ENCODE measurements around the gene MAZ.
"Not testable (repeated sequence)": the region's sequence is repeated elsewhere in the genome, so short reads cannot be mapped to it uniquely, and the experiment has no call there.

The MAZ gene

DNA sequence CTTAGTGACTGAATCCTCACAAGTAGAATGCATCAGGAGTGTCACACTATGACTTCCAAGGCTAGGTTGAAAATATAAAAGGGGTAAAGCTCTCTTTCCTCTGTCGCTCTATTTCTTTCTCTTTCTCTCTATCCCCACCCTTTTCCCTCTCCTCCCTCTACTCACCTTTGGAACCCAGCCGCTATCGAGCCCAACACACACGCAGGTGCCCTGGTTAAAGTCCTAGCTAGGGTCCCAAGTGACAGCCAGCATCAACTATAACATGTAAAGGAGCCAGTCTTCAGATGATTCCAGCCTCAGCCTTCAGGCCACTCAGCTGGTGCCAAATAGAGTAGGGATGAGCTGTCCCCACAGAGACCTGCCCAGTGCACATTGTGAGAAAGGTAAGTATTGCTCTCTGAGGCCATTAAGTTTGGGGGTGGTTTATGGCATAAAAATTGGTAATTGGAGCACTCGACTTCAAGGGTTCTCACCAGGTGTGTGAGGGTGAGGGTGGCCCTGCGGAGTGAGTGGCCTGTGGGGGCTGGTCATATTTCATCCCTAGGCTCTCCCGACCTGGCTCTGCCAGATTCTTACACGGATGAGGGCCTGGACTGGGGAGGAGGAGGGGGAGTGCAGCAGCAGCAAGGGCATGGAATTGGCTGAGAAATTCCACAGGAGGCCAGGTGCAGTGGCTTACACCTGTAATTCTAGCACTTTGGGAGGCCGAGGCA is 45.6 kb upstream of the MAZ start:
- Histone ChIP-seq H3K4me1 (ENCODE audit: insufficient read depth, low read length, poor library complexity, severe bottlenecking) (no peaks in the 10 kb centered on the region), H2AFZ (ENCODE audit: low read length) (no peak overlapping the region), H3K4me3 (ENCODE audit: low read length, poor library complexity, severe bottlenecking) (no peak overlapping the region), H3K79me2 (ENCODE audit: insufficient read depth, low read length) (no peaks in the 10 kb centered on the region), H3K9me2 (replicated peaks; ENCODE audit: low read depth, low read length) (no peaks in the 10 kb centered on the region), H3K36me3 (ENCODE audit: insufficient read depth, low read length) (no peaks in the 10 kb centered on the region), H3K4me2 (ENCODE audit: low read depth, low read length, poor library complexity, severe bottlenecking) (no peak overlapping the region), H3K9me3 (ENCODE audit: insufficient read depth, low read depth, low read length) (no peaks in the 10 kb centered on the region), H3K9ac (ENCODE audit: low read depth, low read length, poor library complexity, severe bottlenecking) (no peak overlapping the region), H3F3A (ENCODE audit: low read depth) (no peaks in the 10 kb centered on the region), H4K20me1 (ENCODE audit: insufficient read depth, low read length, poor library complexity, severe bottlenecking) (no peaks in the 10 kb centered on the region), H3K27me3 (ENCODE audit: insufficient read depth, low read length, poor library complexity, severe bottlenecking) (no peaks in the 10 kb centered on the region)
- TF ChIP-seq, protein P1, sequence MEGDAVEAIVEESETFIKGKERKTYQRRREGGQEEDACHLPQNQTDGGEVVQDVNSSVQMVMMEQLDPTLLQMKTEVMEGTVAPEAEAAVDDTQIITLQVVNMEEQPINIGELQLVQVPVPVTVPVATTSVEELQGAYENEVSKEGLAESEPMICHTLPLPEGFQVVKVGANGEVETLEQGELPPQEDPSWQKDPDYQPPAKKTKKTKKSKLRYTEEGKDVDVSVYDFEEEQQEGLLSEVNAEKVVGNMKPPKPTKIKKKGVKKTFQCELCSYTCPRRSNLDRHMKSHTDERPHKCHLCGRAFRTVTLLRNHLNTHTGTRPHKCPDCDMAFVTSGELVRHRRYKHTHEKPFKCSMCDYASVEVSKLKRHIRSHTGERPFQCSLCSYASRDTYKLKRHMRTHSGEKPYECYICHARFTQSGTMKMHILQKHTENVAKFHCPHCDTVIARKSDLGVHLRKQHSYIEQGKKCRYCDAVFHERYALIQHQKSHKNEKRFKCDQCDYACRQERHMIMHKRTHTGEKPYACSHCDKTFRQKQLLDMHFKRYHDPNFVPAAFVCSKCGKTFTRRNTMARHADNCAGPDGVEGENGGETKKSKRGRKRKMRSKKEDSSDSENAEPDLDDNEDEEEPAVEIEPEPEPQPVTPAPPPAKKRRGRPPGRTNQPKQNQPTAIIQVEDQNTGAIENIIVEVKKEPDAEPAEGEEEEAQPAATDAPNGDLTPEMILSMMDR (conservative IDR thresholded peaks at IDR 0.05; ENCODE audit: low read length): no peak
- TF ChIP-seq EZH2phosphoT487 (IDR thresholded peaks at IDR 0.05; ENCODE audit: borderline replicate concordance): no peak

DNA sequence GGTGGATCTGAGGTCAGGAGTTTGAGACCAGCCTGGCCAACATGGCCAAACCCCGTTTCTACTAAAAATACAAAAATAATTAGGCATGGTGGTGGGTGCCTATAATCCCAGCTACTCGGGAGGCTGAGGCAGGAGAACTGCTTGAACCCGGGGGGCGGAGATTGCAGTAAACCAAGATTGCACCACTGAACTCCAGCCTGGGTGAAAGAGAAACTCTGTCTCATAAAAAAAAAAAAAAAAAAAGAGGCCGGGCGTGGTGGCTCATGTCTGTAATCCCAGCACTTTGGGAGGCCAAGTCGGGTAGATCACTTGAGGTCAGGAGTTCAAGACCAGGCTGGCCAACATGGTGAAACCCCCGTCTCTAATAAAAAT is 45.1 kb upstream of the MAZ start:
- H3K9ac ChIP-seq (ENCODE audit: low read depth, low read length, poor library complexity, severe bottlenecking); H3K9me2 ChIP-seq (replicated peaks; ENCODE audit: low read depth, low read length); H3K36me3 ChIP-seq (ENCODE audit: insufficient read depth, low read length); H3K9me3 ChIP-seq (ENCODE audit: insufficient read depth, low read depth, low read length); H3K79me2 ChIP-seq (ENCODE audit: insufficient read depth, low read length); H3F3A ChIP-seq (ENCODE audit: low read depth); H4K20me1 ChIP-seq (ENCODE audit: insufficient read depth, low read length, poor library complexity, severe bottlenecking); H3K4me2 ChIP-seq (ENCODE audit: low read depth, low read length, poor library complexity, severe bottlenecking); H3K4me3 ChIP-seq (ENCODE audit: low read length, poor library complexity, severe bottlenecking); H3K4me1 ChIP-seq (ENCODE audit: insufficient read depth, low read length, poor library complexity, severe bottlenecking); H3K27me3 ChIP-seq (ENCODE audit: insufficient read depth, low read length, poor library complexity, severe bottlenecking); H2AFZ ChIP-seq (ENCODE audit: low read length): not testable (repeated sequence)

DNA sequence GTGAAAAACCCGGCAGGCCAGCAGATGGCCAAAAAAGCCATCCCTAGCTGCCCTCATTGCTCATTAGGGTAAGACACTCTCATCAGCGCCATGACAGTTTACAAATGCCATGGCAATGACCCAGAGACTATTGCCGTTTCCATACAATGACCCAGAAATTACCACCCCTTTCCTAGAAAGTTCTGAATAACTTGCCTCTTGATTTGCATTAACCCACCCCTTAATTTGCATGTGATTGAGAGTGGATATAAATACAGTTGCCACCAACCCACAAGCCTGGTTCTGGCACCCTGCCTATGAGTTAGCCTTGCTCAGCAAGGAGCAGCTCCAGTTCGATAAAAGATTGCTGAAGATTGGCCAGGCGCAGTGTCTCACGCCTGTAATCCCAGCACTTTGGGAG is 44.4 kb upstream of the MAZ start:
- Histone ChIP-seq H3K9me2 (replicated peaks; ENCODE audit: low read depth, low read length) (no peaks in the 10 kb centered on the region), H3F3A (ENCODE audit: low read depth) (no peaks in the 10 kb centered on the region), H3K27me3 (ENCODE audit: insufficient read depth, low read length, poor library complexity, severe bottlenecking) (no peaks in the 10 kb centered on the region), H3K9ac (ENCODE audit: low read depth, low read length, poor library complexity, severe bottlenecking) (no peak overlapping the region), H3K9me3 (ENCODE audit: insufficient read depth, low read depth, low read length) (no peaks in the 10 kb centered on the region), H3K4me3 (ENCODE audit: low read length, poor library complexity, severe bottlenecking) (no peak overlapping the region), H2AFZ (ENCODE audit: low read length) (no peak overlapping the region), H3K79me2 (ENCODE audit: insufficient read depth, low read length) (no peaks in the 10 kb centered on the region), H3K4me2 (ENCODE audit: low read depth, low read length, poor library complexity, severe bottlenecking) (no peak overlapping the region), H4K20me1 (ENCODE audit: insufficient read depth, low read length, poor library complexity, severe bottlenecking) (no peaks in the 10 kb centered on the region), H3K4me1 (ENCODE audit: insufficient read depth, low read length, poor library complexity, severe bottlenecking) (no peaks in the 10 kb centered on the region), H3K36me3 (ENCODE audit: insufficient read depth, low read length) (no peaks in the 10 kb centered on the region)
- TF ChIP-seq, protein P1 (conservative IDR thresholded peaks at IDR 0.05; ENCODE audit: low read length): no peak
- TF ChIP-seq EZH2phosphoT487 (IDR thresholded peaks at IDR 0.05; ENCODE audit: borderline replicate concordance): no peak

DNA sequence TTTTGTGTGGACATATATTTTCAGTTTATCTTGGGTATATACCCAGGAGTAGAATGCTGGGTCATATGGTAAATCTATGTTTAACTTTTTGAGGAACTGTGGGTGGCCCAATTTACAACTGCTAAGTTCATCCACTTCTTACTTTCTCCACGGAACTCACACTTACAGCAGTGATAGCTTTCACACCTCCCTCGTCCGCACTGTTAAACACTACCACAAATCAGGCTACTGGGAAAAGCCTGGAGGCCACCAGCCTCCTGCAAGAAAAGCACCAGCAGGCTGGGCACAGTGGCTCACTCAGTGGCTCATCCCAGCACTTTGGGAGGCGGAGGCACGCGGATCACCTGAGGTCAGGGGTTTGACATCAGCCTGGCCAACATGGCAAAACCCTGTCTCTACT is 43.0 kb upstream of the MAZ start:
- Histone ChIP-seq H3K4me2 (ENCODE audit: low read depth, low read length, poor library complexity, severe bottlenecking) (no peak overlapping the region), H3K9me3 (ENCODE audit: insufficient read depth, low read depth, low read length) (no peaks in the 10 kb centered on the region), H4K20me1 (ENCODE audit: insufficient read depth, low read length, poor library complexity, severe bottlenecking) (no peaks in the 10 kb centered on the region), H3K79me2 (ENCODE audit: insufficient read depth, low read length) (no peaks in the 10 kb centered on the region), H3K4me3 (ENCODE audit: low read length, poor library complexity, severe bottlenecking) (no peak overlapping the region), H3K27me3 (ENCODE audit: insufficient read depth, low read length, poor library complexity, severe bottlenecking) (no peaks in the 10 kb centered on the region), H2AFZ (ENCODE audit: low read length) (no peak overlapping the region), H3K4me1 (ENCODE audit: insufficient read depth, low read length, poor library complexity, severe bottlenecking) (no peaks in the 10 kb centered on the region), H3K36me3 (ENCODE audit: insufficient read depth, low read length) (no peaks in the 10 kb centered on the region), H3F3A (ENCODE audit: low read depth) (no peaks in the 10 kb centered on the region), H3K9me2 (replicated peaks; ENCODE audit: low read depth, low read length) (no peaks in the 10 kb centered on the region), H3K9ac (ENCODE audit: low read depth, low read length, poor library complexity, severe bottlenecking) (no peak overlapping the region)
- no peak for TF ChIP-seq EZH2phosphoT487 (IDR thresholded peaks at IDR 0.05; ENCODE audit: borderline replicate concordance)
- TF ChIP-seq, protein P1 (conservative IDR thresholded peaks at IDR 0.05; ENCODE audit: low read length): no peak

Data from Loucy (cell line).